Measurements from ENCODE around the gene HACE1.

The HACE1 gene

DNA sequence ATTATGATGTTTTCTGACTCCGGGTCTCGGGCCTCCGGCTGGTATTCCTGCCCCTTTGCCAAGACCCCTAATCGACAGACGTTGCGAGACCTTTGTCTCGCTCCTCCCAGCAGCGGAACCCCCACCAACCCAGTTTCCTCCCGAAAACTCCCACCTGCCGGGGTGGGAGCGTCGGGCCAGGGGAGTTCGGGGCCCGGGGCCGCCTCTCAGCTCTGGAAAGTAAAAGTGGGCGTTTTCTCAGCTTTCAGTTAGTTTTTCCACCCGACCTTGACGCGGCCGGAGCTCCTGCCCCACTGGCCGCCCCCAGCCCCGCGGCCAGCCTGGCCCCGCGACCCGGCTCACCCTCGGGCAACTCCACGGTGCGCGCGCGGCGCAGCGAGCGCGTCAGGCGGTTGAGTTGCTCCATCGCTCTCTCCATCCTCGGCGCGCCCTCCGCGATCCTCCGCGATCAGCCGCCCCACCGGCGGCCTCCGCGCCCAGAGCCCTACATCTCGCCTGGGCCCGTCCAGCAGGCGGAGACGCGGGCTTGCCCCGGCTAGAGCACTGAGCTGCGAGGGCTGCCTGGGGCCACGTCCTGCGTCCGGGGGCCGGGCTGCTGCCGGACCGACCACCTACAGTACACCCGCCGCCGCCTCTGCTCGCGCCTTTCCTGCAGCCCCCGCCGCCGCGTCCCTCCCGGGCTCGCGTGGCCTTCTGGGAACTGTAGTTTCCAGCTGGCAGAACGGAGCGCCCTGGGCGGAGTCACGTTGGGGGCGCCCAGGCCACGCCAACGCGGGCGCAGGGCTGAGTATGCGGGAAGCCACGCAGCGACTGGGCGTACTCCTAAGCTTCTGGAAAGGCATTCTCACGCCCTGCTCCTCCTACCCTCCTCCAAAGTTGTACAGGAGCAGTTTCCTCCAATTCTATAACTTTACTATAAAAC lies at the start of gene HACE1:
Gene HACE1 (minus strand): TSS at position 695 of the 922 bp plus-strand sequence. CDS start 277 bp downstream, at position 418.
- TF ChIP-seq ZBTB7A (IDR thresholded peaks at IDR 0.05; ENCODE audit: low read depth) (peak; percentile 68), EP300 (IDR thresholded peaks at IDR 0.05; ENCODE audit: borderline replicate concordance) (no peak), EGR1 (IDR thresholded peaks at IDR 0.05) (peak; percentile 49; the same call in 1 of the 2 replicates), RAD21 (IDR thresholded peaks at IDR 0.05; ENCODE audit: low read depth) (no peak), NFIC (IDR thresholded peaks at IDR 0.05) (no peak), CEBPB (IDR thresholded peaks at IDR 0.05) (no peak; the same call in 1 of the 2 replicates), TCF12 (IDR thresholded peaks at IDR 0.05; ENCODE audit: low read depth) (peak; percentile 36; the same call in 1 of the 2 replicates), CREB1 (IDR thresholded peaks at IDR 0.05; ENCODE audit: low read depth) (no peak), REST (IDR thresholded peaks at IDR 0.05; ENCODE audit: low read depth) (no peak), TEAD4 (IDR thresholded peaks at IDR 0.05) (peak; percentile 11; the same call in 1 of the 2 replicates), TAF1 (IDR thresholded peaks at IDR 0.05; ENCODE audit: low read depth) (no peak; the same call in 1 of the 2 replicates), FOXM1 (IDR thresholded peaks at IDR 0.05; ENCODE audit: borderline replicate concordance, low read depth) (no peak), YY1 (IDR thresholded peaks at IDR 0.05; ENCODE audit: low read depth) (peak; percentile 65)
- TF ChIP-seq, protein P1, sequence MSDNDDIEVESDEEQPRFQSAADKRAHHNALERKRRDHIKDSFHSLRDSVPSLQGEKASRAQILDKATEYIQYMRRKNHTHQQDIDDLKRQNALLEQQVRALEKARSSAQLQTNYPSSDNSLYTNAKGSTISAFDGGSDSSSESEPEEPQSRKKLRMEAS (IDR thresholded peaks at IDR 0.05): peak; percentile 61
- TF ChIP-seq, protein P2, sequence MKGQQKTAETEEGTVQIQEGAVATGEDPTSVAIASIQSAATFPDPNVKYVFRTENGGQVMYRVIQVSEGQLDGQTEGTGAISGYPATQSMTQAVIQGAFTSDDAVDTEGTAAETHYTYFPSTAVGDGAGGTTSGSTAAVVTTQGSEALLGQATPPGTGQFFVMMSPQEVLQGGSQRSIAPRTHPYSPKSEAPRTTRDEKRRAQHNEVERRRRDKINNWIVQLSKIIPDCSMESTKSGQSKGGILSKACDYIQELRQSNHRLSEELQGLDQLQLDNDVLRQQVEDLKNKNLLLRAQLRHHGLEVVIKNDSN (IDR thresholded peaks at IDR 0.05): peak; percentile 47; the same call in 1 of the 2 replicates

DNA sequence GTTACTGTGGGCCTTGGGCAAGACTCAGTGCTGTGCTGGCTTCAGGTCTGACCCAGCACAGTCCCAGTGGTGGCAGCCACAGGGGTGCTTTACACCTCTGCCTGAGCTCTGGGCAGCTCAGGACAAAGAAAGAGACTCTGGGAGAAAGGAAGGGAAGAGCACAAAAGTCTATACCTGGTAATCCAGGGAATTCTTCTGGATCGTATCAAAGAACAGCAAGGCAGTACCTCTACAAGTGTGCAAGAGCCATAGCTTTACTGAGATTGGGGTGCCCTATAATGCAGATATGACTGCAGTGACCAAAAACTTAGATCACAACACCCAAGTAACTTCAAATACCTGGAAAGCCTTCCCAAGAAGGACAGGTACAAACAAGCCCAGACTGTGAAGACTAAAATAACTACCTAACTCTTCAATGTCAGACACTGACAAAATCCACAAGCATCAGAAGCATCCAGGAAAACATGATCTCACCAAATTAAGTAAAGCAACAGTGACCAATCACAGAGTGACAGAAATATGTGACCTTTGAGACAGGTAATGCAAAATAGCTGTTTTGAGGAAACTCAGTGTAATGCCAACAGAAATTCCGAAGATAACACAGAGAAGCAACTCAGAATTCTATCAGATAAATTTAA lies 49.3 kb upstream of the HACE1 start:
- TF ChIP-seq REST (IDR thresholded peaks at IDR 0.05; ENCODE audit: low read depth) (no peak), NFIC (IDR thresholded peaks at IDR 0.05) (no peak), CREB1 (IDR thresholded peaks at IDR 0.05; ENCODE audit: low read depth) (no peak), FOXM1 (IDR thresholded peaks at IDR 0.05; ENCODE audit: borderline replicate concordance, low read depth) (no peak), CEBPB (IDR thresholded peaks at IDR 0.05) (no peak), RAD21 (IDR thresholded peaks at IDR 0.05; ENCODE audit: low read depth) (no peak), TEAD4 (IDR thresholded peaks at IDR 0.05) (no peak), TAF1 (IDR thresholded peaks at IDR 0.05; ENCODE audit: low read depth) (no peak), YY1 (IDR thresholded peaks at IDR 0.05; ENCODE audit: low read depth) (no peak), TCF12 (IDR thresholded peaks at IDR 0.05; ENCODE audit: low read depth) (no peak)
- TF ChIP-seq, protein P1 (IDR thresholded peaks at IDR 0.05): no peak

- TF ChIP-seq, protein P2 (IDR thresholded peaks at IDR 0.05): no peak
- no peak for TF ChIP-seq TEAD4 (IDR thresholded peaks at IDR 0.05)
- no peak for TF ChIP-seq NFIC (IDR thresholded peaks at IDR 0.05)
- no peak for TF ChIP-seq ZBTB7A (IDR thresholded peaks at IDR 0.05; ENCODE audit: low read depth)
- no peak for TF ChIP-seq CREB1 (IDR thresholded peaks at IDR 0.05; ENCODE audit: low read depth)
- TF ChIP-seq TCF12 (IDR thresholded peaks at IDR 0.05; ENCODE audit: low read depth): no peak
- no peak for TF ChIP-seq EP300 (IDR thresholded peaks at IDR 0.05; ENCODE audit: borderline replicate concordance)
- TF ChIP-seq EGR1 (IDR thresholded peaks at IDR 0.05): no peak
- no peak for TF ChIP-seq RAD21 (IDR thresholded peaks at IDR 0.05; ENCODE audit: low read depth)
- TF ChIP-seq FOXM1 (IDR thresholded peaks at IDR 0.05; ENCODE audit: borderline replicate concordance, low read depth): no peak
These were observed 48.5 kb upstream of the HACE1 start for GRCh38 chr6:104908031-104908887.

- TF ChIP-seq REST (IDR thresholded peaks at IDR 0.05; ENCODE audit: low read depth): no peak
- no peak for TF ChIP-seq EP300 (IDR thresholded peaks at IDR 0.05; ENCODE audit: borderline replicate concordance)
- TF ChIP-seq ZBTB7A (IDR thresholded peaks at IDR 0.05; ENCODE audit: low read depth): no peak
- TF ChIP-seq RAD21 (IDR thresholded peaks at IDR 0.05; ENCODE audit: low read depth): 0 out of 2 replicates have a peak, but pooled peaks have one; percentile 23
These were observed 37.2 kb upstream of the HACE1 start for GRCh38 chr6:104896914-104897313.
